Measurements from ENCODE around the gene DEFB119. TPM values are rescaled to one million over a fixed set of nuclear protein-coding genes. Genes with fewer than 3 reads are reported as not detected.

Gene DEFB119
- total RNA-seq, 1 donor from 2014 or later, result not detected

Other genes with a start within 250 kb of the DEFB119 start
- not detected in 2 replicates for gene DEFB115, start 132.9 kb downstream of the DEFB119 start, total RNA-seq
- not detected in 2 replicates for gene DEFB116, start 82.0 kb downstream of the DEFB119 start, total RNA-seq
- not detected in 2 replicates for gene DEFB118, start 22.0 kb downstream of the DEFB119 start, total RNA-seq
- gene DEFB121, start 15.6 kb upstream of the DEFB119 start, total RNA-seq, result not detected in 2 replicates
- not detected in 2 replicates for gene DEFB123, start 50.0 kb upstream of the DEFB119 start, total RNA-seq
- not detected in 2 replicates for gene DEFB124, start 84.5 kb upstream of the DEFB119 start, total RNA-seq
- gene REM1, start 84.7 kb upstream of the DEFB119 start, total RNA-seq, result not detected in 2 replicates
- 189 and 191 TPM in 2 replicates for gene HM13, start 123.9 kb upstream of the DEFB119 start, total RNA-seq
- gene ID1, start 214.7 kb upstream of the DEFB119 start, total RNA-seq, result 0.18 and 0.59 TPM in 2 replicates
- not detected in 2 replicates for gene COX4I2, start 247.3 kb upstream of the DEFB119 start, total RNA-seq